Measurements from ENCODE around the gene PRR9.
"Not testable (repeated sequence)": the region's sequence is repeated elsewhere in the genome, so short reads cannot be mapped to it uniquely, and the experiment has no call there.

PRR9 gene, protein sequence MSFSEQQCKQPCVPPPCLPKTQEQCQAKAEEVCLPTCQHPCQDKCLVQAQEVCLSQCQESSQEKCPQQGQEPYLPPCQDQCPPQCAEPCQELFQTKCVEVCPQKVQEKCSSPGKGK

DNA sequence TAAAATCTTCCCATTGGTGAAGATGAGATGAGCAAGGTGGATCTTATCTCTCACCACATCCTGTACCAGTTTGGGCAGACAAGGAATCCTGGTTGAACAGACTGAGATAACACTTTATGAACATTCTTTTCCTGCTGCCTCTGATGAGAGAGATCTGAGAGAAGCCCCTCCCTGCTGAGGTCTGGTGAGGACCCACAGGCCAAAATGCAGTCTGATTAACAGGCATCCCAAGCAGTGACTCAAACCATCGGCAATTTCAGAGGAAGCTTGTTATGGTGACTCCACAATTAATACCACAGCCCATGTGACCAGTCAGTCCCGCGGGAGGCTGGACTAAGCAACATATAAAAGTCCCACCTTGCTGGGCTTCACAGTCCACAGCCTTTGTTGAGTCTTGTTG, at the start of gene PRR9:
Gene PRR9 (plus strand): TSS at position 373 of the 400 bp plus-strand sequence. CDS start 561 bp downstream, outside the sequence.
- DNase-seq = no peak

DNA sequence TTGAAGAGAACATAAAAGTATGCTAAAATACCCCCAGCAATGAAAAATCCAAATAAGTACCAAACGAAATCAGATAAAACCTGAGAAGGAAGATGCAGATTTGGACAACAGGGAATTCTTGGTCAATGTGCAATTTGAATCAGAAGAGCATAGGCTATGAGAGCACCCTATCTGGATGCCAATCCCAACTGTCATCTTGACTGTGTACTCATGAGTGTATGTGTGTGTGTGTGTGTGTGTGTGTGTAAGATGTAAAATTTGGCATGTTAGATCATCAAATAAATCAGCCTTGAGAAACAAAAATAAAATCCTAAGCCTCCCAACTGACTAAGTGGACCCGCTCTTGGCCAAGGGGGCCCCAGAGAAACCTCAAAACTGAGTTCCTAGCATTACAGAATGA, 48.7 kb upstream of the PRR9 start:
- no peak for DNase-seq

DNA sequence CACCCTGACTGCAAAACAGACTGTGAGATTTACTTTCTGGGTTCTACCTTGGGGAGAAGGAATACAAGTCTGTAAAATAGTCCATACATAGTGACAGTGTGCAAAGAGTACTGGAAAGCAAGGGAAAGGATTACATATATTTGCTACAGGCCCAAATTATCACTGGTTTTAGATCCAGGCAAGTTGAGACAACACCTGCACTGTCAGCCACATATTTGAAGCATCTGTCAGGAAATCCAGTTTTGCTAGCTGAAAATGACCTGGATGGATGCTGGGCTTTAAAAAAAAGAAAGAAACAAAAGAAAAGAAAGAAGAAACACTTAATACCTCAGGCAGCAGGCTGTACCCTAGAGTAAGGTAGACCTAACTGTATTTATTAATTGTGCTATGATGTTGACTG, 42.8 kb upstream of the PRR9 start:
- no peak for DNase-seq

DNA sequence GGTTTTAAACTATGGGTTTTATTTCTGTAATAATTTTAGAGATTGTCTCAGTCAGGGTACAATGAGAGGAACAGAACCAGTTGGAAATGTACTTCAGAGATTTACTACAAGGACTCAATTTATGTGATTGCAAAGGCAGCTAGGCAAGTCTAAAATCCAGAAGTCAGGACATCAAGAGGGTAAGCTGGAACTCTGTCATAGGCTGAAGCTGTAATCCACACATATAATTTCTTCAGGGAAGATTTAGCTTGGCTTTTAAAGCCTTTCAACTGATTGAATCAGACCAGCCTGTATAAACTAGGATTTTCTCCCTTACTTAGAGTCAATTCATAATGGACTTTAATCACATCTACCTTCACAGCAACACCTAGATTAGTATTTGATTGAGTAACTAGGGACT, 38.5 kb upstream of the PRR9 start:
- DNase-seq = no peak

DNA sequence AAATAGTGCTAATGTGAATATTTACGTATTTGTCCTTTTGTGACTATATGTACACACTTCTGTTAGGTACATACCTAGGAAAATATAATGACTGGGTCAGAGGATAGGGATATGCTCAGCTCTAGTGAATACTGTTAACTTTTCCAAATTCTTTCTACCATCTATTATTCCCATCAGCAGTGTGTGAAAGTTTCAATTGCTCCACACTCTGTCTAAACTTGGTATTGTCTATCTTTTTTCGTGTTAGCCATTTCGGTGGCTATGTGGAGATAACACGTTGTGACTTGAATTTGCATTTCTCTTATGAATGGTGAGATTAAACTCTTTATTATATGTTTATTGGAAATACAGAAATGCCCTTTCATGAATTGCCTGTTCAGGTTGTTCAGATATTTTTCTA, 36.8 kb upstream of the PRR9 start:
- no peak for DNase-seq

DNA sequence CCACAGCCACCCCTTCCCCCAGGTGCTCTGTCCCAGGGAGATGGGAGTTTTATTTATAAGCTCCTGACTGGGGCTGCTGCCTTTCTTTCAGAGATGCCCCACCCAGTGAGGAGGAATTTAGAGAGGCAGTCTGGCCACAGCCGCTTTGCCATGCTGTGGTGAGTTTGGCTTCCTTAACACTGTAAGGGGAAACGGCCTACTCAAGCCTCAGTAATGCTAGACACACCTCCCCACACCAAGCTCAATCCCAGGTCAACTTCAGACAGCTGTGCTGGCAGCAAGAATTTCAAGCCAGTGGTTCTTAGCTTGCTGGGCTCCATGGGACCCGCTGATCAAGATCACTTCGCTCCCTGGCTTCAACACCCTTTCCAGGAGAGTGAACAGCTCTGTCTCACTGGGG, 29.1 kb upstream of the PRR9 start:
- not testable (repeated sequence) for DNase-seq

DNA sequence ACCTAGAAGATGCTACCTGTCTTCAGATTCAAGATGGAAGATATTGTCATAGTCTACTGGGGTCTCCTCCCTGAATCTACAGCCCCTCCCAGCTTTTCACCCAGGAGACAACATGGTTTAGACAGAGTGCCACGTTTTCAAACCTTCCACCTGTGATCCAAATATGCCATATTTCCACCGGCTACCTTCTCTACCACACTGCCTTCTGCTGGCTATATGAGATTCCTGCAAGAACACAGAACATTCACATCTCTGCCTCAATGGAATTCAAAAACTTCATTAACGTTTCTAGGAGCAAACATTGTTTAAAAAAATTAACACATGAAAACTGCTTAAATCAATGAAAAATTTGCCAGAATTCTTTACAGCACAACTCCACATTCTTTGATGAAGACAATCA, 27.0 kb upstream of the PRR9 start:
- no peak for DNase-seq

DNA sequence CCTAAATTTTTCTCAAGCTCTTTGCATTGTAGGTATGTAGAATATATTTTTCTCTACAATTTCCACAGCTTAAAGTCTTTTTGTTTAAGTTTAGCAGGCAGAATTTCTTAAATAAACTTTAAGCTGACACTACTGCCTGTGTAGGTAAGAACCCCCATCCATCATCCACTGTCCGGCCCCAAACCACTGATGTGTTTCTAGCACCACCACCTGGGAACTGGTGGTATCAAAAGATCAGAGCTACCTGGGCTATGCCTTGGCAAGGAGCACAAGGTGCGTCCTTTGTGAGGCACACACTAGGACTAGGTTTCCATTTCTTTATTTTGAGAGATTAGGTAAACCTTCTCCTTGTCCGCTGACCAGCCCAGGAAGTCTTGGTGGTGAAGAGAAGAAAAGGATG, 24.7 kb upstream of the PRR9 start:
- DNase-seq = no peak

DNA sequence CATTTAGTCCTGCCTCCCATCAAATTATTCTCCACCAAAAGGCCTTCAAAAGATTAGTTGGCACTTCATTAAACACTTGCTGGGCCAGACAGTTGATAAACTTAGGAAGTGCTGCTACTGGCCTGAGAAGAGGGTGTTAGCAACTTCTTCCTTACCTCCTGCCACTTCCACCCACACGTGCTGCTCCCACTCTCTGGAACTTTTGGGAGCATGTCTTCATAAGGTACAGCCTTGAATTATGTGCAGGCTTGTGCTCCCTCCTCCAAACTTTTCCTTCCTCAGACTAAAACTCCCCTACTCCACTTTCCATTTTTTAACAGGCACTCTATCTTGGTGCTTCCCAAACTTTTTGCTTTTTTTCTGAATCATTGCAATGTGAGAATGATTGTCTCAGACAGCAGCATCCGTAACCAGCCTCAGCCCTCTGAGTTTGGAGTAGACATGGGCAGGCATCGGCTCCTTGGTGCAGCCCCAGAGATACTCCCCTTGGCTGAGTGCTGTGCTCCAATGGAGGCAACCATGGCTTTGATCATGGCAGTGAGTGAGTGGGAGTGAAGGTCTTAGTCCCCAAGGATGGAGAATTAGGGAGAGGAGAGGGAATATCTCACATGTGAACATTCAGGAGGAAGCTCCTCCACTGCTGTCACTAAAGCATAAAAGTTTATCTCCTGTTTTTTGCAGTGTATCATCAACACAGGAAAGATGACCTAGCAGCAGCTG, 22.9 kb upstream of the PRR9 start:
- no peak for DNase-seq

DNA sequence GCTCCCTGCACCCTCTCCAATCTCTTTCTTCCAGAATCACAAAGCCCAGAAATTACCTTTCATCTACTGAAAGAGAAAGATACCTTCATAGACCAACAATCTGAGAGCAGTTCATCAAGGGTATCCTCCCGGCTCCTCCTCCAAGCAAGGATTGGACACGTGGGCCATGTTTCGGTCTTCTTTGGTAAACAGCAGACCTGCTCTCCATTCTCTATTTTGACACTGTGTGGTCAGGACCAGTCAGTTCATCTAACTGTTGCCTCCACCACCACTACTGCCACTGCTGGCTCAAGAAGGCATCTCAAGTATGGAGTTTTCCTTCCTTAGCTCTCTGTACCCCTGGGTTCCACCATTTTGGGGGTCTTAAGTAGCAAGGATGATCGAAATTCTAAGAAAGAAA, 22.2 kb upstream of the PRR9 start:
- DNase-seq = no peak

DNA sequence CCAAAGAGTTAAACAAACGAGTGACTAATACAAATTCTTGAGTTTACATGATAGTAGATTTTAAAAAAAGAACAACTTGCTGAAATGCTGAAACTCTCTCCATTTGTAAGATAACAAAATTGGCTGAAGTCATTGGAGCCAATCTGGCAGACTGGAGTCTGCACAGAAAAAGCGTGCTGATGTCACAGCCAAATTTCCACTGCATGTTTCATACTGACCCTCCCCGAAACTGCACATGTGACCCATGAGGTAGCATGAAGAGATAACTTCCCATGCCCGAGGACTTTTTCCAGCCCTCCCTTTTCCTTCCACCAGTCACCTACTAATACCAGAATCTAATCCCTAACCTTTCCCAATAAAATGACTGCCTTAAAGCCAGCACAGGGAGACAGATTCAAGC, 15.4 kb upstream of the PRR9 start:
- no peak for DNase-seq

DNA sequence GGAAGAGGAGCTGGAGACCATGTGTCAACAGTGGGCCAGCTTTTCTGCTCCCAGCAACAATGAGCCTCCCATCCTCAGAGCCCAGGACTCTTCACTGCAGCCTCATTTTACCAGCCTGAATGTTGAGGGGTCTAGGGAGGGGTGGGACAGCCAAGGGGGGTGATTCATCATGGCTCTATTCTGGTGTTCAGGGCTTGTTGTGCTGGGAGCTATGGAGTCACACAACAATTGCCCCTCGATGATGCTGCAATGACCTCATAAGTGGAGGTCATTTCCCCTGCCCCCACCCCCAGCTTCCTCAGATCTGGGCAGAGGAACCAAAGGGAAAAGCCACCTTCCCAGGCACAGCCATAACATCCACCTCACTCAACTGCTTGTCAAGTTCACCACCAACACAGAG, 14.3 kb upstream of the PRR9 start, which contains the start of gene LELP1:
Gene LELP1 (plus strand): TSS at position 301 of the 400 bp plus-strand sequence. CDS start 1,278 bp downstream, outside the sequence.
- DNase-seq = no peak

DNA sequence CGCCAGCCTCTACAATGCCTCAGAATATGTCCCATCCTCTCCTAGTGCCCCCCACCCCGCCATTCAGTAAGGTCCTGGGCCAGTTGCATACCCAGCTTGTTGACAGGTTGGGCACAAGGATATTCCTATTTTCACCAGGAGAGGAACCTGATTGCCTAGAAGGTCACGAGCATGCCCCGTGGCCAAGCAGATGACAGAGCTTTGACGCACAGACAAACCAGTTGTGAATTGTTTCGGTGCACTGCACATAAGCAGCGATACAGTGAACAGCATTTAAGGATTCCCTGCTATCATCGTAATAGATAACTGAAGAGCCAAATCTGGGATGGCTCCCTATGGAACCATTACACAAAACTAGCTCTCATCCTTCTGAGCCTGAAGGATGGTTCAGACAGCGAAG, 10.8 kb upstream of the PRR9 start:
- no peak for DNase-seq

DNA sequence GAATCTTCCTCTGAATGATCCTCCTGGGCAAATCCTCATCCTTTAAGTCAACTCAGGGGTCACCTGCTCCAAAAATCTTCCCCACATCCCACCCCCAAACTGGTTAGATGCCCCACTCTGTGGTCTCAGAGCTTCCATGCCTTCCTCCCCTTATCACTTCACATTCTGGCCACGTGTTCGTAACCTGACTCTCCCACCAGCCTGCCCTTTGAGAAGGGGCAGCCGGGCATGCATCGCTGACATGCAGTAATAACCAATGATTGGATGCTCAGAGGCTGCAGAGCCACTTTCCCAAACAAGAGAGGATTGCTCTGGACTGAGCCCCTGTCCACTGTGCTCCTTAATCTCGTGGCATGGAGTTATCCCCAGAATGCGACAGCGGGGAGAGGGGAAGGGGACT, 7.2 kb upstream of the PRR9 start:
- DNase-seq = no peak

DNA sequence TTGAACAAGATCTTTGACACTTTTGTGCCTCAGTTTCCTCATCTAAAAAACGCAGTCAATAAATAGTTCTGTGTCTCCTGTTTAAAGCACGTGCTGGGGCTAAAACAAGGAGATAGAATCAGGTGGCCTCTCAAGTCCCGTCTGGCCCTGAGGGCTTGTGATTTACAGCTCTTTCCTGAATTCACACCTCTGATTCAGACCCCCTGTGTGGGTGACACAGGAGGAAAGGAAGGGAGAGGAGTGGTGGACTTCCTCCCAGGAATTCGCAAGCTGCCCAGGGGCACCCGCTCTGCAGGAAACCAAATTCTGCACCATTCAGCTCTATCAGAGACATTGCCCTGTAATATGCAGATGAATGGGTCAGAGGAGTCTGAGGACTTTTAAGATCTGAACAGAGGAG, 5.2 kb upstream of the PRR9 start:
- no peak for DNase-seq

DNA sequence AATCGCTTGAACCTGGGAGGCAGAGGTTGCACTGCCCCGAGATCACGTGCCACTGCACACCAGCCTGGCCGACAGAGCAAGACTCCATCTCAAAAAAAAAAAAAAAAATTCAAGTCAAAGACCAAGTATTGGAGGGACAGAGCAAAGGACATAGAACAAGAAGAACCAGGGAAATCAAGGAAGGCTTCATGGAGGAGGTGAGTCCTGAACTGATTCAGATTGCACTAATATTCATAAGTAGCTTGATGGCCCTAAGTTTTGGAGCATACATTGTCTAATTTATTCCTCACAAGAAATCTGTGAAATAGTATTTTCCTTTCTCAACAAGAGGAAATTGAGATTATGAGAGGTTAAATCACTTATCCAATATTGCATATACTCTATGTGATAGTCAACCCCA, 3.9 kb upstream of the PRR9 start:
- no peak for DNase-seq

DNA sequence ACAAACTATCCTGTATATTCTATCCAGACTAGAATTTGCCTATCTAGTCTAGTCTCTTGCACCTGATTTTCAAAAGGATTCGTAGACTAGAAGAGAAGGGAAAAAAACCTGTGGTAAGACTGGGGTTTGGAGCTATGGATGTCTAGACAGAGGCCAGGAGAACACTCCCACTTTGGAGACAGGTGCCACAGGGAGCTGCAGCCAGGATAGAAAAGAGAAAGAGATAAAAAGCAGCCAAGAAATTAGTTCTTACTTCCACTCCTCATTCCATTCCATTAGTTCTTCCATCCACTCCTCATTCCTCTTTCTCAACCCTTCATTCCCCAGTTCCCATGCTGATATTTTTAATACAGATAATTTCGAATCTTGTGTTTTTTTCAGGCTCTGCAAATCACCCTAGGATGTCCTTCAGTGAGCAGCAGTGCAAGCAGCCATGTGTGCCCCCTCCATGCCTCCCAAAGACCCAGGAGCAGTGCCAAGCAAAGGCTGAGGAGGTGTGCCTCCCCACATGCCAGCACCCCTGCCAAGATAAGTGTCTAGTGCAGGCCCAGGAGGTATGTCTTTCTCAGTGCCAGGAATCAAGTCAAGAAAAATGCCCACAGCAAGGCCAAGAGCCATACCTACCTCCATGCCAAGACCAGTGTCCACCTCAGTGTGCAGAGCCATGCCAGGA, 496 bp downstream of the PRR9 start:
- no peak for DNase-seq

DNA sequence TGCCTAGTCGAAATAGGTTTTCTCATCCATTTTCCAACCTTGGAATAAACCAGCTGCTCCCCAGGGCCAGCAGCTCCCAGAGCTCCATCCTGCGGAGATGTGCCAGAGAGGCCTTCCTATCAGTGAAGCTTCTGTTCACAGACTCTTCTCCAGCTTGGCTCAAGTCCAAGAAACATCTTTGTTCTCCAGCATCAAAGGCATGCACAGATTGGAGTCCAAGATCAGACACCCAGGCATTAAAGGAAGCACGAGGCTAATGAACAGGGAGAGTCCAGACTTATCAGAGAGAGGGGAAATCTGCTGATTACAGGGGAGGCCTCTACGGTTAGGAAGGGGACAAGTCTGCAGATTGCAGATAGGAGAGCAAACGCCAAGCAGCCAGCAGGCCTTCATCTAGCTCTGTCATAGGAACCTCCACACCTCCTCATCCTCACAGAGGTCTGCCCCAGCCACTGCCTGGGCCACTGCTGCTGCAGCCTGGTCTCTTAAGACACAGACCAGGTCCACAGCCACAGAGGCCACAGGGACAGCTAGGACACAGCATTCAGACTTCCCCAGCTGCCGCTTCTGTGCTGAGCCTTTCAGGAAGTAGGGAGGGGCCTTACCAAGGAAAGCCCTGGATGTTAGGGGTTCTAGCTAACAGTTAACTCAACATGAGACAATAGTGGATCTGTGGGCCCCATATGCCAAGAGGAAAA, 3.4 kb downstream of the PRR9 start:
- DNase-seq = no peak

DNA sequence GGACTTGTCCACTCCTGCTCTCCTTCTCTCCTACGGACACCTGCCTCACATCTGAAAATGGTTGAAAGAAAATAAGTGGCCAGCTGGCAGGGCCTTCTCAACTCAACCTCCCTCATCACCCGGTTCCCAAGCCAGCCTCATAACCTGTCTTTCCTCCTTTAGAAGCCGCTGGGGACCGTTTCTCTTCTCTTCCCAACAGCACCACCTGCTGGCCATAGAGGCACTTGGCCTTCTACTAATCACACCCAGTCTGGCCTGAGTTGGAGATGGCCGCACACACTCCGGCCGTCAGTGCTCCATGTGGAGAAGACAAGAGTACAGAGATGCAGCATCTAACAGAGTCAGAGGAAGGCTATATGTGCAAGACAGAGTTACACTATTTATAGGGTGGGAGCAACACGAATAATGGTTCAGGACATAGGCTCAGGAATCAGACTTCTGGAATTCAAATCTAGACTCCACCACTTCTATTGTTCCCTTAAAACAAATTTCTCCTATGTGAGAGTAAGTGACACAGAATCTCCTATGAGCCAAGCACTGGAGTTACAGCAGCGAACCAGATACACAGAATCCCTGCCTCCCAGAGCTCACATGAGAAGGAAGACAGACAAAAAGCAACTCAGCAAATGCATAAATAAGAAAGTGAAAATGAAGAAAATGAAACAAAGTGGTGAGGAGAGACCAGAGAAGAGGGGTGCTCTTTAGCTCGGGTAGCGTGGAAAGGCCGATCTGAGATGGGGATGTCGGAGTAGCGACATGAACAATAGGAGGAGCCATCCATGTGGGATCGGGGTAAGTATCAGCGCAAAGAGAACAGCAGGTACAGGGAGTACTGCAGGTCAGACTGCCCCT, 5.9 kb downstream of the PRR9 start:
- peak; percentile 32 for DNase-seq

DNA sequence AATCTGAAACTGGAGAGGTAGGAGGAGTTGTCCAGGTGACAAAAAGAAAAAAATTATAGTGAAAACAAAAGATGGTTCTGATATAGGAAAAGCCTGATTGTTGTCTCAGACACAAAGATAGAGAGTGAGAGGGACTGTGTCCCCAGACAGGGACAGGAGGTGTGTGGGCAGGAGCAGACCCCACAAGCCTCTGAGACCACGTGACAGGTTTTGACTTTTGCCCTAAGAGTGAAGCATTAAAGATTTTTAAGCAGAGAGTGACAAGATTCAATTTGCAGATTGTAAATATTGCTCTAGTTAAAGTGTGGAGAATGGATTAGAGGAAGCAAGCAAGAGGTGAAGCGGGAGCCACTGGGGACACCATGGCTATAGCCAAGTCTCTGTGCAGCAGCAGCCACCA, 10.4 kb downstream of the PRR9 start:
- no peak for DNase-seq

DNA sequence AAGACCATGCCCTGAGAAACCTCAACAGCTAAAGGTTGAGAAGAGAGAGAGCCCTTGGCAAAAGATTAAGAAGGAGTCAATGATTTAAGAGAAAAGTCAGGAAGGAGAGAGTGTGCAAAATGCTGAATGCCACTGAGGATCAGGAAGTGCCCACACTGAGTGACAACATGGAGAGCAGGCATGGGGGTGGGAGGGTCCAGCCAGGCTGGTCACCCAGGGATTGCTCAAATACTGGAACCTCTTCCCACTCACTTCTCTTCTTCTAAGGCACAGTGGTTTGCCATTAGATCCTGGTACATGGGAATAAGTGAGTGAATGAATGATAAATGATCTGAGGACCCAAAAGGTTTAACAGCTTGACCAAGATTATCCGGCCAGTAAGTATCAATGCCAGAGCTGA, 11.1 kb downstream of the PRR9 start:
- DNase-seq = no peak

DNA sequence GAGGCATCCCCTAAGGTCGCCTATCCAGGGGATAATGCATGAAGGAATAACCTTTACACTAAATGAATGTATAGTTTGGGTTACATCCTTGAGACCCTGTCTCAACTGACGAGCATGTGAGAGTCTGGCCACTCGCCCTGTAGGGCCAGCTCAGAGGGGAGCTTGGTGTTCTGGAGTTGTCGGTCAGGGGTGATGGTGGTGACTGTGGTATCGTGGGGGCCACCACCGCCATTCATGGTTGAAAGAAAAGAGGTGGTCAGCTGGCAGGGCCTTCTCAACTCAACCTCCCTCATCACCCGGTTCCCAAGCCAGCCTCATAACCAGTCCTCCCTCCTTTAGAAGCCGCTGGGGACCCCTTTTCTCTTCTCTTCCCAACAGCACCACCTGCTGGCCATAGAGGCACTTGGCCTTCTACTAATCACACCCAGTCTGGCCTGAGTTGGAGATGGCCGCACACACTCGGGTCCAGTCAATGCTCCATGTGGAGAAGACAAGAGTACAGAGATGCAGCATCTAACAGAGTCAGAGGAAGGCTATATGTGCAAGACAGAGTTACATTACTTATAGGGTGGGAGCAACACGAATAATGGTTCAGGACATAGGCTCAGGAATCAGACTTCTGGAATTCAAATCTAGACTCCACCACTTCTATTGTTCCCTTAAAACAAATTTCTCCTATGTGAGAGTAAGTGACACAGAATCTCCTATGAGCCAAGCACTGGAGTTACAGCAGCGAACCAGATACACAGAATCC, 11.9 kb downstream of the PRR9 start:
- DNase-seq = not testable (repeated sequence)
